Body of pancreas (tissue), 4 donors: ENCODE results near the gene ZBTB38. TPM values are rescaled to one million over a fixed set of nuclear protein-coding genes. Genes with fewer than 3 reads are reported as not detected.

ENCODE experiments used
- ATAC-seq: fragments of 150-250 bp; one replicate; pipeline ENCODE4 v1.9.1; 2016
- DNase-seq, 4 donors: peaks; one replicate each; pipeline ENCODE4 v3.0.0-alpha.2; 2019
- H3K27ac ChIP-seq, 4 donors: fragments of 200-600 bp; sonication (generic); 1 replicate in 3 of 4; 2 replicates in 1 of 4; pipeline versions ENCODE4 v1.5.1 to v1.6.1; 2016 to 2019; ENCODE audit warnings: mild to moderate bottlenecking in 1 of 4, mixed read lengths in 1 of 4, moderate library complexity in 1 of 4
- H3K27me3 ChIP-seq, 2 donors: fragments of 200-600 bp; sonication (generic); one replicate each; pipeline ENCODE4 v1.6.0; 2016; ENCODE audit warnings: mild to moderate bottlenecking in 1 of 2
- H3K36me3 ChIP-seq, 2 donors: fragments of 200-600 bp; sonication (generic); replicated peaks in 1 of 2; 2 replicates each; pipeline ENCODE4 v1.5.1; 2016; ENCODE audit warnings: low read depth in 2 of 2; ENCODE audit not compliant: insufficient read depth in 1 of 2
- H3K4me1 ChIP-seq: fragments of 200-600 bp; sonication (generic); one replicate; pipeline ENCODE4 v1.6.0; 2016
- H3K4me3 ChIP-seq, 2 donors: fragments of 200-600 bp; sonication (generic); 1 replicate in 1 of 2; 2 replicates in 1 of 2; pipeline ENCODE4 v1.5.1; 2016 to 2019
- H3K9me3 ChIP-seq, 3 donors: fragments of 200-600 bp; sonication (generic); 1 replicate in 2 of 3; 2 replicates in 1 of 3; pipeline ENCODE4 v1.5.1; 2016
- POLR2A ChIP-seq, 3 donors: fragments of 450-650 bp; IDR thresholded peaks; one replicate each; pipeline ENCODE4 v1.6.1; 2016; ENCODE audit warnings: antibody characterized with exemption in 3 of 3, mild to moderate bottlenecking in 2 of 3
- WGBS, 2 donors: methylation state at CpG; one replicate each; pipeline ENCODE4 v1.1.5; 2017; 5-methylcytosine and 5-hydroxymethylcytosine counted together
- intact Hi-C: fragments of 100-400 bp; cut with DNase I; formaldehyde crosslinking; loops from one replicate; pipeline ENCODE4 v1.15.1; 2023
- total RNA-seq, 2 donors: library from RNA; depleted of rRNA; stranded (reverse); fragments of >200 nt; gene quantifications; one replicate each; pipeline ENCODE4 v1.1.0, GENCODE V29; 2016
- TF ChIP-seq, protein P1 (sequence below), 7 experiments: fragments of 450-650 bp in 4 of 7; fragments of 200-600 bp in 3 of 7; sonication (generic) in 3 of 7; IDR thresholded peaks; one replicate each; pipeline ENCODE4 v1.5.1; 2016 to 2019; ENCODE audit warnings: antibody characterized with exemption in 7 of 7

The ZBTB38 gene
- total RNA-seq, 2 donors from 2014 or later, result 48.5 to 60.4 TPM

GRCh38 chr3:141391991-141392316 is 23.6 kb downstream of the ZBTB38 start:
- 32 to 44% methylated on average over 4 of the region's 4 CpGs for WGBS, 2 donors
- intact Hi-C loops, result no loop called here
- no peak for TF ChIP-seq POLR2A (IDR thresholded peaks at IDR 0.05)
- TF ChIP-seq, protein P1, sequence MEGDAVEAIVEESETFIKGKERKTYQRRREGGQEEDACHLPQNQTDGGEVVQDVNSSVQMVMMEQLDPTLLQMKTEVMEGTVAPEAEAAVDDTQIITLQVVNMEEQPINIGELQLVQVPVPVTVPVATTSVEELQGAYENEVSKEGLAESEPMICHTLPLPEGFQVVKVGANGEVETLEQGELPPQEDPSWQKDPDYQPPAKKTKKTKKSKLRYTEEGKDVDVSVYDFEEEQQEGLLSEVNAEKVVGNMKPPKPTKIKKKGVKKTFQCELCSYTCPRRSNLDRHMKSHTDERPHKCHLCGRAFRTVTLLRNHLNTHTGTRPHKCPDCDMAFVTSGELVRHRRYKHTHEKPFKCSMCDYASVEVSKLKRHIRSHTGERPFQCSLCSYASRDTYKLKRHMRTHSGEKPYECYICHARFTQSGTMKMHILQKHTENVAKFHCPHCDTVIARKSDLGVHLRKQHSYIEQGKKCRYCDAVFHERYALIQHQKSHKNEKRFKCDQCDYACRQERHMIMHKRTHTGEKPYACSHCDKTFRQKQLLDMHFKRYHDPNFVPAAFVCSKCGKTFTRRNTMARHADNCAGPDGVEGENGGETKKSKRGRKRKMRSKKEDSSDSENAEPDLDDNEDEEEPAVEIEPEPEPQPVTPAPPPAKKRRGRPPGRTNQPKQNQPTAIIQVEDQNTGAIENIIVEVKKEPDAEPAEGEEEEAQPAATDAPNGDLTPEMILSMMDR (IDR thresholded peaks at IDR 0.05), result no peak
- no peak for ATAC-seq
- no peaks in the 10 kb centered on the region for H3K27me3 ChIP-seq
- no peak overlapping the region for H3K27ac ChIP-seq
- no peaks in the 10 kb centered on the region for H3K36me3 ChIP-seq
- no peak for DNase-seq
- H3K9me3 ChIP-seq, result no peaks in the 10 kb centered on the region
- peaks cover 17% of the 10 kb centered on the region for H3K4me1 ChIP-seq
- no peak overlapping the region for H3K4me3 ChIP-seq

DNA sequence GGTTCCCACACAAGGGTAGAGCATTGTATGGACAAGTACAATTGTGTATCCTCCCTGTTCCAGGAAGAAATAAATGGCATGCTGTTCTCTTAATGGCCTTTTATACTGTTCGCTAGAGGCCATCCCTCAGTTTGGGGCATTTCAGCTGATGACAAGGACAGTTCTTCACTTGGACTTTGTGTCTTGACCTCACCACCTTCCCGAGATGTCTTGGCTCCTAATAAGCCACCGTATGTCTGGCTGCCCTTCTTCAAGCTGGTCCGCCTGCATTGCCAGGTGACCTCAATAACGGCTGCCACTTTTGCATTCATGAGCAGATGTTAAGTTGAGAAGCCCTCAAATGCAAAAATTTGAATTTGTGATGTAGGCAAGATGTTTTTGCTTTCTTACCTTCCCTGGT is 24.1 kb downstream of the ZBTB38 start:
- DNase-seq, result no peak
- no peak for ATAC-seq
- intact Hi-C loops, result no loop called here
- WGBS, 2 donors, result 94 to 98% methylated on average over 5 of the region's 5 CpGs
- Histone ChIP-seq H3K27me3 (no peaks in the 10 kb centered on the region), H3K36me3 (no peaks in the 10 kb centered on the region), H3K9me3 (no peaks in the 10 kb centered on the region), H3K4me1 (peaks cover 17% of the 10 kb centered on the region), H3K4me3 (no peak overlapping the region), H3K27ac (no peak overlapping the region)
- TF ChIP-seq, protein P1 (IDR thresholded peaks at IDR 0.05), result no peak
- TF ChIP-seq POLR2A (IDR thresholded peaks at IDR 0.05), result no peak

DNA sequence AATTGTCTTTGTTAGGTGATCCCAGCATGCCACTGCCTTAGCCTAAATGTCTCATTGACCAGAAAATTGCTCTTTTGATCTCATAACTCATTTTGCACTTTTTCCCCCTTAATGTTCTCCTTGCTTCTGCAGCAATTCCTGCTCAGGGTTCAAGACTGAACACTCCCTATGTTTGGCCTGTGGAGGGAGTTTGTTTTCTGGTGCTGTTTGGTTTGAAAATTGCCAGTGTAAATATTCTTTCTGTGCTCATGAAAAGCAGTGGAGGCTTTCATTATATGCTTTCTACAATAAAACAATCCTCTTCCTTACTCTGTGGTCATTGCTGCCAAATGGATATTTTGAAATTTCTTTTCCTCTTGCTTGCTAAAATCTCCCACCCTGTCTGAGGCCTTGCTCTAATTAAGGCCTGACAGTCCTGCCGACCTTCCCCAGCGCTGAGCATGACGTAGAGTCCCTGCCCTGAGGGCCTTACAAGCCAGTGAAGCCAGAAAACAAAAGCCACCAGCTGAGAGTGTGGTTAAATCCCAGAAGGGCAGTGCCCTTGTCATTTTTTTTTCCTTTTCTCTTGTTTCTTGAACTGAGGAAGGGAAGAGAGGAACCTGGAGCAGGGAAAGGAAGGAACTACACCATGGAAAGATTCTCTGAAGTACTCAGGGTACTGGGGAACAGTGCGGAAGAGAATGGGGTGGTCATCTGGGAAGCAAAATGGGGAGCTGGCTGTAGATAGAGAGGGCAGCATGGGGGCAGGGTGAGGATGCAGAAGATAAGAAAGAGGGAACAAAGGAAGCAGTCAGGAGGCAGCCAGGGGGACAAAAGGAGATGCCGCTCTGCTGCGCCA is 24.8 kb downstream of the ZBTB38 start:
- ATAC-seq, result peak; percentile 22
- H3K4me1 ChIP-seq, result peaks cover 17% of the 10 kb centered on the region
- intact Hi-C loops, result no loop called here
- H3K9me3 ChIP-seq, result no peaks in the 10 kb centered on the region
- H3K4me3 ChIP-seq, result no peak overlapping the region
- no peaks in the 10 kb centered on the region for H3K27me3 ChIP-seq
- H3K27ac ChIP-seq, result no peak overlapping the region
- TF ChIP-seq, protein P1 (IDR thresholded peaks at IDR 0.05), result no peak
- TF ChIP-seq POLR2A (IDR thresholded peaks at IDR 0.05), result no peak
- DNase-seq, result no peak
- WGBS, 2 donors, result 88 to 94% methylated on average over 6 of the region's 6 CpGs
- no peaks in the 10 kb centered on the region for H3K36me3 ChIP-seq

DNA sequence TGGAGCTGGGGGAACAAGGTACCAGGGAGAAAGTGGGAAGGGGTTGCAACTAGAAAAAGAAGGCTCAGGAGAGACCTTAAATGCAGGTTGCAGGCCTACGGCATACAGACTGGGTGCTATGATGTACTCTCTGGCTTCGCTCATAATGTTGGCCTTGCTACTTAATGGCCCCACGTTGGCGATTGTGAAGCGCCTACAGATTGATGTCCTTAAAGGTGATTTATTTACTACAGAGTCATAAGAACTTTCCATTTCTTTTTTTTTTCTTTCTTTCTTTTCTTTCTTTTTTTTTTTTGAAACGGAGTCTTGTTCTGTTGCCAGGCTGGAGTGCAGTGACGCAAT is 25.4 kb downstream of the ZBTB38 start:
- no peak overlapping the region for H3K4me3 ChIP-seq

More for the DNA sequence above, 25.4 kb downstream of the ZBTB38 start:
- peaks cover 12% of the 10 kb centered on the region for H3K4me1 ChIP-seq
- TF ChIP-seq, protein P1 (IDR thresholded peaks at IDR 0.05), result no peak
- no peak for TF ChIP-seq POLR2A (IDR thresholded peaks at IDR 0.05)
- no peak for ATAC-seq
- no peaks in the 10 kb centered on the region for H3K27me3 ChIP-seq
- WGBS, 2 donors, result 91 to 92% methylated on average over 7 of the region's 7 CpGs
- DNase-seq, result no peak
- H3K27ac ChIP-seq, result no peak overlapping the region
- H3K9me3 ChIP-seq, result no peaks in the 10 kb centered on the region
- H3K36me3 ChIP-seq, result no peaks in the 10 kb centered on the region
- intact Hi-C loops, result no loop called here
